Fibroblast of lung (primary cell): Measurements from ENCODE around the gene LCN2.

Experiments
- EZH2 ChIP-seq: IDR thresholded peaks from 2 replicates; pipeline ENCODE4 v1.5.1; 2012; ENCODE audit warnings: low read length, control low read depth, mild to moderate bottlenecking; ENCODE audit errors: missing control alignments
- TF ChIP-seq, protein P1 (sequence below), 2 donors: IDR thresholded peaks in 1 of 2; conservative IDR thresholded peaks in 1 of 2; 1 replicate in 1 of 2; 2 replicates in 1 of 2; pipeline ENCODE4 v1.5.1; 2011 to 2012; ENCODE audit warnings: low read length in 2 of 2, control low read depth in 1 of 2, inconsistent platforms in 1 of 2, low read depth in 1 of 2, mild to moderate bottlenecking in 1 of 2

DNA sequence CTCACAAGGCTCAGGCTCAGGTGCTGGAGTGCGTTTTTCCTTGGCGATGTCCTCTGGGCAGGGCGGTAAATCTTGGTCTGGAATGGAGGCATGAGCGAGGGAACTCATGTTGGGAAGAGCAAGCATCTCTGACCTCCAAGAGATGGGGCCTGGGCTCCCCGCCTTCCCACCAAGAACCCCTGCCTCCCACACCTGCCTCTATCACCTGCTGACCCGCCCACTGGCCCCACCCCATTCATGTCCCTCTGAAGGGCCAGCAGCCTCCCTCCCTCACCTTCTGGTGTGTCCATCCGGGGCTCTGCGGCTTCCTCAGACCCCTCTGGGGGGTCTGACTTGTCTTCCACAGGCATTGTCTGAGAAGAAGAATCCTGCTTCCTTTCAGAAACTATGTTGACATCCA, 31.2 kb downstream of the LCN2 start:
- TF ChIP-seq, protein P1, sequence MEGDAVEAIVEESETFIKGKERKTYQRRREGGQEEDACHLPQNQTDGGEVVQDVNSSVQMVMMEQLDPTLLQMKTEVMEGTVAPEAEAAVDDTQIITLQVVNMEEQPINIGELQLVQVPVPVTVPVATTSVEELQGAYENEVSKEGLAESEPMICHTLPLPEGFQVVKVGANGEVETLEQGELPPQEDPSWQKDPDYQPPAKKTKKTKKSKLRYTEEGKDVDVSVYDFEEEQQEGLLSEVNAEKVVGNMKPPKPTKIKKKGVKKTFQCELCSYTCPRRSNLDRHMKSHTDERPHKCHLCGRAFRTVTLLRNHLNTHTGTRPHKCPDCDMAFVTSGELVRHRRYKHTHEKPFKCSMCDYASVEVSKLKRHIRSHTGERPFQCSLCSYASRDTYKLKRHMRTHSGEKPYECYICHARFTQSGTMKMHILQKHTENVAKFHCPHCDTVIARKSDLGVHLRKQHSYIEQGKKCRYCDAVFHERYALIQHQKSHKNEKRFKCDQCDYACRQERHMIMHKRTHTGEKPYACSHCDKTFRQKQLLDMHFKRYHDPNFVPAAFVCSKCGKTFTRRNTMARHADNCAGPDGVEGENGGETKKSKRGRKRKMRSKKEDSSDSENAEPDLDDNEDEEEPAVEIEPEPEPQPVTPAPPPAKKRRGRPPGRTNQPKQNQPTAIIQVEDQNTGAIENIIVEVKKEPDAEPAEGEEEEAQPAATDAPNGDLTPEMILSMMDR (conservative IDR thresholded peaks at IDR 0.05 in 1 of 2, IDR thresholded peaks at IDR 0.05 in 1 of 2; ENCODE audit: low read depth in 1 of 2, low read length in 2 of 2), result no peak
- no peak for TF ChIP-seq EZH2
